H1 (cell line): Measurements from ENCODE around the gene ARMC12. TPM values are rescaled to one million over a fixed set of nuclear protein-coding genes. Genes with fewer than 3 reads are reported as not detected.

Source experiments
- CTCF ChIA-PET: fragments of 300-600 bp; sonication (Branson Sonifier 250); formaldehyde crosslinking; loops from one replicate; lab custom pipeline; 2021; ENCODE audit not compliant: partially characterized antibody; lab: Charles Lee
- POLR2A ChIA-PET: fragments of 300-600 bp; sonication (Branson Sonifier 250); formaldehyde crosslinking; loops from one replicate; lab custom pipeline; 2021; ENCODE audit warnings: inconsistent platforms; ENCODE audit not compliant: partially characterized antibody; lab: Charles Lee
- DNase-seq, 2 experiments: peaks; one replicate each; pipeline versions ENCODE4 v3.0.0 to v3.0.0-alpha.2; 2010 to 2022; ENCODE audit warnings: low spot score in 2 of 2, low read depth in 1 of 2, mixed read lengths in 1 of 2
- FAIRE-seq: peaks from 2 replicates; lab custom pipeline; 2011; peaks lifted over from hg19 to GRCh38; lab: Jason Lieb, UNC
- H2AFZ ChIP-seq: 2 replicates; pipeline ENCODE4 v1.8.1; 2012; ENCODE audit warnings: low read length, inconsistent platforms
- H2AK5ac ChIP-seq: 2 replicates; pipeline ENCODE4 v1.6.1; 2013; ENCODE audit warnings: low read depth, low read length
- H2BK120ac ChIP-seq: replicated peaks from 2 replicates; pipeline ENCODE3; 2013; ENCODE audit warnings: low read depth, low read length, inconsistent platforms
- H2BK12ac ChIP-seq: 2 replicates; pipeline ENCODE4 v1.6.1; 2013; ENCODE audit warnings: low read depth, low read length
- H2BK15ac ChIP-seq: 2 replicates; pipeline ENCODE4 v1.6.1; 2013; ENCODE audit warnings: low read length
- H2BK20ac ChIP-seq: 2 replicates; pipeline ENCODE4 v1.6.1; 2013; ENCODE audit warnings: low read length
- H2BK5ac ChIP-seq: 2 replicates; pipeline ENCODE4 v1.6.1; 2013; ENCODE audit warnings: low read depth, low read length
- H3K14ac ChIP-seq: 2 replicates; pipeline ENCODE4 v1.6.1; 2013; ENCODE audit warnings: inconsistent platforms; ENCODE audit not compliant: insufficient read length
- H3K18ac ChIP-seq: 2 replicates; pipeline ENCODE4 v1.6.1; 2013; ENCODE audit warnings: low read length; ENCODE audit errors: extremely low read depth
- H3K23ac ChIP-seq: 2 replicates; pipeline ENCODE4 v1.6.1; 2013; ENCODE audit warnings: inconsistent platforms; ENCODE audit not compliant: insufficient read length
- H3K23me2 ChIP-seq: 2 replicates; pipeline ENCODE4 v1.6.1; 2013; ENCODE audit warnings: low read depth, low read length
- H3K27ac ChIP-seq: 2 replicates; pipeline ENCODE4 v1.6.1; 2011; ENCODE audit warnings: low read depth, low read length, inconsistent platforms
- H3K27me3 ChIP-seq, 4 experiments: replicated peaks in 1 of 4; 1 replicate in 1 of 4; 2 replicates in 3 of 4; pipeline versions ENCODE4 v1.6.1 to v1.8.1; 2011 to 2013; ENCODE audit warnings: low read length in 3 of 4, mild to moderate bottlenecking in 3 of 4, inconsistent platforms in 2 of 4, mixed read lengths in 2 of 4, moderate library complexity in 1 of 4; ENCODE audit not compliant: control insufficient read depth in 3 of 4, insufficient read depth in 3 of 4; ENCODE audit errors: extremely low read depth in 1 of 4
- H3K36me3 ChIP-seq, 4 experiments: 2 replicates each; pipeline versions ENCODE4 v1.6.1 to v1.8.1; 2011 to 2013; ENCODE audit warnings: mild to moderate bottlenecking in 4 of 4, low read length in 3 of 4, moderate library complexity in 2 of 4, control low read depth in 1 of 4, inconsistent platforms in 1 of 4; ENCODE audit not compliant: insufficient read depth in 4 of 4, control insufficient read depth in 2 of 4
- H3K4ac ChIP-seq: replicated peaks from 2 replicates; pipeline ENCODE3; 2013; ENCODE audit warnings: low read length, low read depth, mixed read lengths, inconsistent platforms; ENCODE audit not compliant: insufficient read length
- H3K4me1 ChIP-seq, 4 experiments: replicated peaks in 1 of 4; 1 replicate in 1 of 4; 2 replicates in 3 of 4; pipeline versions ENCODE4 v1.6.1 to v1.8.1; 2011 to 2013; ENCODE audit warnings: low read length in 3 of 4, inconsistent platforms in 2 of 4, mixed read lengths in 1 of 4; ENCODE audit not compliant: insufficient read depth in 4 of 4, control insufficient read depth in 3 of 4
- H3K4me2 ChIP-seq, 2 experiments: 2 replicates each; pipeline versions ENCODE4 v1.6.1 to v1.8.1; 2011 to 2013; ENCODE audit warnings: low read depth in 2 of 2, low read length in 2 of 2, control low read depth in 1 of 2, inconsistent platforms in 1 of 2, mild to moderate bottlenecking in 1 of 2; ENCODE audit not compliant: insufficient read depth in 1 of 2
- H3K4me3 ChIP-seq, 4 experiments: fragments of 200-600, 300-600 bp in 1 of 4; sonication (generic), shearing (Covaris generic), sonication (Bioruptor Twin) in 1 of 4; 2 replicates each; pipeline versions ENCODE4 v1.5.1 to v1.8.1; 2011 to 2016; ENCODE audit warnings: low read length in 4 of 4, low read depth in 3 of 4, control low read depth in 2 of 4, inconsistent platforms in 2 of 4, mild to moderate bottlenecking in 2 of 4, mixed read lengths in 1 of 4, moderate library complexity in 1 of 4; ENCODE audit not compliant: insufficient read depth in 2 of 4; ENCODE audit errors: extremely low read depth in 1 of 4
- H3K56ac ChIP-seq: replicated peaks from 2 replicates; pipeline ENCODE3; 2013; ENCODE audit warnings: low read depth, mild to moderate bottlenecking, mixed read lengths, low read length, inconsistent platforms; ENCODE audit not compliant: insufficient read length
- H3K79me1 ChIP-seq: 2 replicates; pipeline ENCODE4 v1.6.1; 2013; ENCODE audit warnings: low read depth, low read length, control low read depth
- H3K79me2 ChIP-seq, 2 experiments: 2 replicates each; pipeline versions ENCODE4 v1.6.1 to v1.8.1; 2012 to 2013; ENCODE audit warnings: low read length in 2 of 2, mild to moderate bottlenecking in 2 of 2, inconsistent platforms in 1 of 2; ENCODE audit not compliant: insufficient read depth in 2 of 2, control insufficient read depth in 1 of 2
- H3K9ac ChIP-seq, 4 experiments: replicated peaks in 1 of 4; 1 replicate in 1 of 4; 2 replicates in 3 of 4; pipeline versions ENCODE4 v1.6.1 to v1.8.1; 2011 to 2013; ENCODE audit warnings: low read depth in 3 of 4, low read length in 3 of 4, control low read depth in 2 of 4, mild to moderate bottlenecking in 2 of 4, moderate library complexity in 2 of 4, inconsistent platforms in 1 of 4; ENCODE audit errors: extremely low read depth in 1 of 4
- H3K9me3 ChIP-seq, 2 experiments: 2 replicates each; pipeline versions ENCODE4 v1.6.1 to v1.8.1; 2012 to 2013; ENCODE audit warnings: mild to moderate bottlenecking in 2 of 2, moderate library complexity in 2 of 2, control low read depth in 1 of 2, inconsistent platforms in 1 of 2, low read depth in 1 of 2, low read length in 1 of 2, mixed read lengths in 1 of 2; ENCODE audit not compliant: insufficient read depth in 2 of 2
- H4K20me1 ChIP-seq, 2 experiments: replicated peaks in 1 of 2; 2 replicates each; pipeline versions ENCODE3 to v1.8.1; 2011 to 2013; ENCODE audit warnings: inconsistent platforms in 2 of 2, low read length in 2 of 2, mild to moderate bottlenecking in 1 of 2; ENCODE audit not compliant: insufficient read depth in 2 of 2, control insufficient read depth in 1 of 2
- H4K5ac ChIP-seq: 2 replicates; pipeline ENCODE4 v1.6.1; 2013; ENCODE audit warnings: low read length, low read depth, mixed read lengths, inconsistent platforms; ENCODE audit not compliant: insufficient read length
- H4K8ac ChIP-seq: 2 replicates; pipeline ENCODE4 v1.8.0; 2013; ENCODE audit warnings: mild to moderate bottlenecking, moderate library complexity, low read length, inconsistent platforms; ENCODE audit not compliant: insufficient read depth; ENCODE audit errors: extremely low read depth
- H4K91ac ChIP-seq: replicated peaks from 2 replicates; pipeline ENCODE3; 2013; ENCODE audit warnings: low read length, mixed read lengths, inconsistent platforms; ENCODE audit not compliant: insufficient read length
- CBX8 ChIP-seq: fragments of 300-800, 300-1000 bp; sonication (generic); IDR thresholded peaks from 2 replicates; pipeline ENCODE4 v1.7.1; 2016; ENCODE audit warnings: low read depth, low read length, borderline replicate concordance
- CREB1 ChIP-seq: IDR thresholded peaks from 2 replicates; pipeline ENCODE4 v1.6.1; 2012; ENCODE audit warnings: inconsistent platforms
- EGR1 ChIP-seq: IDR thresholded peaks from 2 replicates; pipeline ENCODE4 v1.6.1; 2011; ENCODE audit warnings: low read depth, low read length, borderline replicate concordance
- EP300 ChIP-seq, 2 experiments: IDR thresholded peaks; 1 replicate in 1 of 2; 2 replicates in 1 of 2; pipeline ENCODE4 v1.6.1; 2011 to 2012; ENCODE audit warnings: low read depth in 2 of 2, low read length in 2 of 2, mild to moderate bottlenecking in 2 of 2, borderline replicate concordance in 1 of 2, inconsistent platforms in 1 of 2, moderate library complexity in 1 of 2
- GTF2F1 ChIP-seq: IDR thresholded peaks from 2 replicates; pipeline ENCODE4 v1.6.1; 2012; ENCODE audit warnings: low read depth, low read length, improper control_type of control experiment, borderline replicate concordance
- KDM4A ChIP-seq: IDR thresholded peaks from one replicate; pipeline ENCODE4 v1.7.1; 2012; ENCODE audit warnings: low read depth, mild to moderate bottlenecking, moderate library complexity, low read length, inconsistent platforms; ENCODE audit not compliant: severe bottlenecking
- RAD21 ChIP-seq, 2 experiments: IDR thresholded peaks in 1 of 2; conservative IDR thresholded peaks in 1 of 2; 2 replicates each; pipeline ENCODE4 v1.6.1; 2011; ENCODE audit warnings: low read depth in 2 of 2, low read length in 2 of 2, improper control_type of control experiment in 1 of 2, inconsistent platforms in 1 of 2, mild to moderate bottlenecking in 1 of 2, moderate library complexity in 1 of 2
- SAP30 ChIP-seq: fragments of 300-600 bp; sonication (generic); IDR thresholded peaks from 2 replicates; pipeline ENCODE4 v1.7.1; 2012; ENCODE audit warnings: low read length, moderate library complexity, mild to moderate bottlenecking, inconsistent platforms; ENCODE audit not compliant: insufficient read depth, insufficient replicate concordance
- SP2 ChIP-seq: IDR thresholded peaks from 2 replicates; pipeline ENCODE4 v1.6.1; 2012; ENCODE audit warnings: mild to moderate bottlenecking, low read length, inconsistent platforms
- SUZ12 ChIP-seq: fragments of 200-600 bp; sonication (generic); IDR thresholded peaks from 2 replicates; pipeline ENCODE4 v1.6.1; 2012; ENCODE audit warnings: mild to moderate bottlenecking, inconsistent platforms, low read length, moderate library complexity, mixed read lengths
- TAF7 ChIP-seq: optimal IDR thresholded peaks from 2 replicates; pipeline ENCODE3; 2011; ENCODE audit warnings: low read depth, mild to moderate bottlenecking, inconsistent platforms, low read length, moderate library complexity, borderline replicate concordance
- WGBS, 2 experiments: shearing (Covaris generic) in 1 of 2; methylation state at CpG; one replicate each; pipeline versions ENCODE4 v1.1.6 to v1.1.7; 2013 to 2015; ENCODE audit warnings: low lambda C conversion rate in 2 of 2, mixed read lengths in 2 of 2, inconsistent platforms in 1 of 2, low coverage in 1 of 2, missing lambda C conversion rate in 1 of 2; ENCODE audit not compliant: insufficient replicate concordance in 2 of 2, insufficient coverage in 1 of 2, insufficient read length in 1 of 2; ENCODE audit errors: extremely low coverage in 1 of 2, missing lambda C conversion rate in 1 of 2; 5-methylcytosine and 5-hydroxymethylcytosine counted together
- polyA plus RNA-seq, 7 experiments: library from polyadenylated mRNA; depleted of rRNA in 3 of 7; stranded (reverse) in 5 of 7; unstranded in 2 of 7; fragments of >200 nt in 5 of 7; fragments of 200-250 nt in 2 of 7; gene quantifications; 1 replicate in 5 of 7; 2 replicates in 1 of 7; 4 replicates in 1 of 7; pipeline versions ENCODE4 v1.2.1 to v1.2.3, GENCODE V29; 2011 to 2013; ENCODE audit warnings: missing spikeins in 2 of 7, mixed read lengths in 2 of 7
- total RNA-seq: library from RNA; stranded (reverse); fragmentation: NEBNext Ultra II Directional; extraction: Animal tissue kit (Norgen Biotek cat#: 25700); gene quantifications from 2 replicates; pipeline ENCODE4 v1.2.1, GENCODE V29; 2021
- TF ChIP-seq, protein P1 (sequence below): IDR thresholded peaks from 2 replicates; pipeline ENCODE4 v1.6.1; 2012; ENCODE audit warnings: inconsistent platforms
- TF ChIP-seq, protein P2 (sequence below): IDR thresholded peaks from 2 replicates; pipeline ENCODE4 v1.6.1; 2011; ENCODE audit warnings: low read depth, mild to moderate bottlenecking, low read length; ENCODE audit not compliant: insufficient read depth

ARMC12 gene
- total and polyA plus RNA-seq, 2 of the 8 experiments (the other 6 are each of a cell fraction or from before 2014, with no cell fraction given), result 0.86 to 3.7 TPM

DNA sequence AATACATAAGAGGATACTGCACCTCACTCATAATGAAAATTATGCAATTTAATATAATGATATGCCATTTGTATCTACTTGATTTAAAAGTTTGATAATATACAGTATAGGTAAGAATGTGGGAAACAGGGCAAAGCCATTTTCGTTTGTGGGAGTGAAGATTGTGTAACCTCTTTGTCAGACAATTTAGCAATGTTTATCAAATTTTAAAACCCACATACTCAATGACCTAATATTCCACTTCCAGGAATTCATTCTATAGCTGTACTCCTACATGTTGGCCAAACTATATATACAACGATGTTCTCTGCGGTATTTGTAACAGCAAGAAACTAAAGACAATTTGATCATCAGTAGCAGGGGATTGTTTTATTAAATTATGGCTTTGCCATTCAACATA lies 30.4 kb upstream of the ARMC12 start:
- no peaks in the 10 kb centered on the region for H3K4me1 ChIP-seq
- H2BK15ac ChIP-seq, result no peak overlapping the region
- WGBS, 2 experiments, result 88% methylated on average over 3 of the region's 3 CpGs; no CpG with 5 or more reads in 1 of the 2 experiments
- H3K18ac ChIP-seq, result no peak overlapping the region
- no peak overlapping the region for H3K14ac ChIP-seq
- H3K79me2 ChIP-seq, result no peaks in the 10 kb centered on the region
- H2BK120ac ChIP-seq, result no peak overlapping the region
- no peak overlapping the region for H3K4me3 ChIP-seq
- CTCF ChIA-PET, result no interaction called here
- DNase-seq, result no peak
- H3K27me3 ChIP-seq, result no peaks in the 10 kb centered on the region
- no peak overlapping the region for H3K9ac ChIP-seq
- no peak overlapping the region for H2BK12ac ChIP-seq
- H2AK5ac ChIP-seq, result no peak overlapping the region
- no peak overlapping the region for H4K5ac ChIP-seq
- H3K9me3 ChIP-seq, result peaks cover 3 to 4% of the 10 kb centered on the region in 2 experiments; a peak in 2 of 4 replicates
- H4K20me1 ChIP-seq, result no peaks in the 10 kb centered on the region
- H4K8ac ChIP-seq, result no peak overlapping the region
- no peak overlapping the region for H4K91ac ChIP-seq
- H3K36me3 ChIP-seq, result no peaks in the 10 kb centered on the region
- POLR2A ChIA-PET, result interaction anchor here (0.6 kb wide), 1 partner anchor 17 kb away, joined by 4 read pairs; no protein-coding TSS in a partner anchor
- no peaks in the 10 kb centered on the region for H3K79me1 ChIP-seq
- no peak for FAIRE-seq
- no peak overlapping the region for H3K4me2 ChIP-seq
- H3K4ac ChIP-seq, result no peak overlapping the region
- no peak overlapping the region for H3K23ac ChIP-seq
- no peak overlapping the region for H2BK20ac ChIP-seq
- no peak overlapping the region for H2BK5ac ChIP-seq
- no peak overlapping the region for H3K27ac ChIP-seq
- H3K23me2 ChIP-seq, result no peaks in the 10 kb centered on the region
- H2AFZ ChIP-seq, result no peak overlapping the region
- H3K56ac ChIP-seq, result no peak overlapping the region
- TF ChIP-seq SUZ12, result no peak
- TF ChIP-seq EP300 (IDR thresholded peaks at IDR 0.05; ENCODE audit: borderline replicate concordance in 1 of 2, low read depth in 2 of 2, low read length in 2 of 2), result no peak
- TF ChIP-seq CBX8, result no peak
- TF ChIP-seq CREB1, result no peak
- TF ChIP-seq RAD21 (IDR thresholded peaks at IDR 0.05 in 1 of 2, conservative IDR thresholded peaks at IDR 0.05 in 1 of 2; ENCODE audit: low read depth in 2 of 2, low read length in 2 of 2), result no peak
- TF ChIP-seq, protein P1, sequence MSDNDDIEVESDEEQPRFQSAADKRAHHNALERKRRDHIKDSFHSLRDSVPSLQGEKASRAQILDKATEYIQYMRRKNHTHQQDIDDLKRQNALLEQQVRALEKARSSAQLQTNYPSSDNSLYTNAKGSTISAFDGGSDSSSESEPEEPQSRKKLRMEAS, result no peak
- TF ChIP-seq, protein P2, sequence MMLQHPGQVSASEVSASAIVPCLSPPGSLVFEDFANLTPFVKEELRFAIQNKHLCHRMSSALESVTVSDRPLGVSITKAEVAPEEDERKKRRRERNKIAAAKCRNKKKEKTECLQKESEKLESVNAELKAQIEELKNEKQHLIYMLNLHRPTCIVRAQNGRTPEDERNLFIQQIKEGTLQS, result no peak
- no peak for TF ChIP-seq EGR1
- no peak for TF ChIP-seq KDM4A
- TF ChIP-seq SP2, result no peak
- TF ChIP-seq GTF2F1, result no peak
- TF ChIP-seq TAF7, result no peak
- TF ChIP-seq SAP30, result no peak
